ENCODE measurements around the gene RASAL3. TPM values are rescaled to one million over a fixed set of nuclear protein-coding genes. Genes with fewer than 3 reads are reported as not detected.
A peak's percentile ranks its signal among the peaks of the same experiment; 100 is the strongest.

RASAL3 gene
- total RNA-seq, 1 experiment from 2014 or later: 0.57 TPM

- ChIA-PET RAD21 (ENCODE audit: low non-redundant PET in 1 of 2, low total read pairs in 2 of 2, uncharacterized antibody in 2 of 2, unreplicated experiment in 2 of 2) (interaction anchor here in 1 of 2 experiments (0.6 to 1.7 kb wide), 2 partner anchors 14 to 156 kb away, joined by 4 to 8 read pairs; partner anchors contain the start of gene AKAP8L), CTCF (interaction anchor here (1.3 kb wide), 2 partner anchors 14 to 122 kb away, joined by 5 to 6 read pairs; partner anchors contain the start of gene AKAP8L), POLR2A (interaction anchor here (1.3 to 1.5 kb wide), 2 partner anchors 15 to 18 kb away, joined by 5 to 10 read pairs; partner anchors contain the start of gene AKAP8L)
- no TSS peak for BruUV-seq (replicated peaks)
- peak overlapping the region; percentile 100 for H3K4me2 ChIP-seq (ENCODE audit: low read length)
- H3K4me1 ChIP-seq (ENCODE audit: control insufficient read depth in 1 of 2, insufficient read depth in 2 of 2, low read length in 2 of 2): peaks cover 18 to 25% of the 10 kb centered on the region in 2 experiments
- DNase-seq (ENCODE audit: low read depth, low spot score) (no peak), ATAC-seq (0 out of 2 replicates have a peak, but pooled peaks have one; percentile 2)
- TF ChIP-seq SIN3A (IDR thresholded peaks at IDR 0.05; ENCODE audit: low read depth) (no peak), SRF (IDR thresholded peaks at IDR 0.05; ENCODE audit: low read depth) (no peak), EZH2 (IDR thresholded peaks at IDR 0.05) (no peak), CBX3 (IDR thresholded peaks at IDR 0.05; ENCODE audit: low read depth) (no peak), REST (IDR thresholded peaks at IDR 0.05; ENCODE audit: low read depth) (no peak), JUND (IDR thresholded peaks at IDR 0.05) (no peak), ZNF274 (IDR thresholded peaks at IDR 0.05; ENCODE audit: low read depth, low read length) (no peak), TCF7L2 (IDR thresholded peaks at IDR 0.05; ENCODE audit: borderline replicate concordance, extremely low read depth, insufficient read depth, insufficient read length) (no peak)
- TF ChIP-seq, protein P1, sequence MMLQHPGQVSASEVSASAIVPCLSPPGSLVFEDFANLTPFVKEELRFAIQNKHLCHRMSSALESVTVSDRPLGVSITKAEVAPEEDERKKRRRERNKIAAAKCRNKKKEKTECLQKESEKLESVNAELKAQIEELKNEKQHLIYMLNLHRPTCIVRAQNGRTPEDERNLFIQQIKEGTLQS (IDR thresholded peaks at IDR 0.05): no peak
- TF ChIP-seq, protein P2, sequence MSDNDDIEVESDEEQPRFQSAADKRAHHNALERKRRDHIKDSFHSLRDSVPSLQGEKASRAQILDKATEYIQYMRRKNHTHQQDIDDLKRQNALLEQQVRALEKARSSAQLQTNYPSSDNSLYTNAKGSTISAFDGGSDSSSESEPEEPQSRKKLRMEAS (IDR thresholded peaks at IDR 0.05): no peak
- no peaks in the 10 kb centered on the region for H3K9me2 ChIP-seq (ENCODE audit: insufficient read depth)
- peaks cover 3 to 4% of the 10 kb centered on the region in 2 experiments; a peak in 2 of 4 replicates for H3K36me3 ChIP-seq (ENCODE audit: control insufficient read depth in 1 of 2, insufficient read depth in 2 of 2, low read length in 2 of 2)
- H3K9ac ChIP-seq (ENCODE audit: low read length): peak overlapping the region; percentile 68
- peak overlapping the region; percentile 59 for H2AFZ ChIP-seq (ENCODE audit: low read depth, low read length, poor library complexity, severe bottlenecking)
- H3K27ac ChIP-seq (ENCODE audit: low read depth, low read length): peak overlapping the region; percentile 32
- H3K79me2 ChIP-seq (ENCODE audit: insufficient read depth, low read length): peaks cover 36% of the 10 kb centered on the region
- H3K4me3 ChIP-seq (replicated peaks in 1 of 2; ENCODE audit: low read depth in 1 of 2, low read length in 2 of 2): peak overlapping the region; percentile 76 to 78
- intact Hi-C loops (cut with micrococcal nuclease): loop anchor here (1.0 kb wide), 1 partner anchor 15 kb away; no protein-coding TSS in a partner anchor
- no peaks in the 10 kb centered on the region for H3K27me3 ChIP-seq (ENCODE audit: insufficient read depth, low read length)
- H3K9me3 ChIP-seq (ENCODE audit: control insufficient read depth in 1 of 2, insufficient read depth in 1 of 2, low read depth in 1 of 2, low read length in 2 of 2): no peaks in the 10 kb centered on the region
- H4K20me1 ChIP-seq (ENCODE audit: insufficient read depth): no peaks in the 10 kb centered on the region
These were observed 30.8 kb downstream of the RASAL3 start for GRCh38 chr19:15433519-15434069.
